ENCODE measurements around the gene AFF4.
A peak's percentile ranks its signal among the peaks of the same experiment; 100 is the strongest.

AFF4 gene

DNA sequence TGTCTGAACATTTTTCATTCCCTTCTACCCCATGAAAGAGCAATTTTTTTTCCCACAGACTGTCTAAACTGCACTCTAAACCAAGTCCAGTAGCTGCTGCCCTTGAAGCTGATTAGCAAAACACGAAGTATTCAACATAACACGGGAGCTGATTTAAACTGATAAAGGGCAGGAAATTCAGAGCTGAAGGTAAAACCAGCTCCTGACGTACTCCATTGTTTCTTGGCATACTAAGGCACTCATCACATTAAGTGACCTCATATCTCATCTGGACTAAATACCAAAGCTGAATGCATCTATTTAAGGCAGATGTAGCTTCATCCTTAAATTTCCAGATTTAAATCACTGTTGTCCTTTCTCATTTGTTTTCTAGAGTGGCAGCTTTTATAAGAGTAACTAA is 109.1 kb downstream of the AFF4 start:
- DNase-seq, result no peak

DNA sequence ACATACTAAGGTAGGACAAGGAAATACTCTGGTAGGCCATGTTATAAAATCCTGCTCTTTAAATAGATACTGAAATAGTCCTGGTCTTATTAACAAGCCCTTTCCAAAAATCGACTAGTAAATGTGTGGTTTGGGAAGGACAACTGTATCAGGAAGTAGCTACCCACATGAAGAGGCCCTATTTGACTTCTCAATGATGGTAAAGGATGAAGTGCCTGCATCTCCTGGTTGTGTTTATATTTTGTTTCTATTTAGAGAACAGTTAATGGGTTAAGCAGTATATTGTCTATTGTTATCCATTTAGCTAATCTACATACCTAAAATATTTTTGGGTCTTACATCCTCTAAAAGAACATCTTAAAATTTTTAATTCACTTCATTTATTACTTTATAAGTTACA is 109.6 kb downstream of the AFF4 start:
- DNase-seq, result no peak

GRCh38 chr5:132853323-132853722 is 110.1 kb downstream of the AFF4 start:
- DNase-seq, result no peak

GRCh38 chr5:132850066-132850465 is 113.4 kb downstream of the AFF4 start:
- DNase-seq, result no peak

DNA sequence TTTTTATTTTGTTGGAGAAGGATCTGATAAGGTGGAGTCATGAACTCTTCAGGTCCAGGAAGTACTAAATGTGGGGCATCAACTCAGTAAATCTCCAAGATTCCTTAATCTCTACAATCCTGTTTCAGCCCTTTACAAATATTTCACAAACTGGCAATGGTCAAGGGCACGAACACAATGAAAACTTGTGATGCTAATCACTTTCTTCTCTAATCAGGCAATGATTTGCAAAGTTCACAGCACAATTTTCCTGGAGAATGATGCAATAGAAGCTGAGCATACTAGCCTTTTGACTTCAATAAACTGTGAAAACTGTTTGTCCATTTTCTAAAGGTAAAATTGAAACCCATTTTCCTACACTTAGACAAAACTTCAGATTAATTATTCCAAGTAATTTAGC is 114.1 kb downstream of the AFF4 start:
- DNase-seq, result no peak

GRCh38 chr5:132848270-132848669 is 115.2 kb downstream of the AFF4 start:
- DNase-seq, result no peak

DNA sequence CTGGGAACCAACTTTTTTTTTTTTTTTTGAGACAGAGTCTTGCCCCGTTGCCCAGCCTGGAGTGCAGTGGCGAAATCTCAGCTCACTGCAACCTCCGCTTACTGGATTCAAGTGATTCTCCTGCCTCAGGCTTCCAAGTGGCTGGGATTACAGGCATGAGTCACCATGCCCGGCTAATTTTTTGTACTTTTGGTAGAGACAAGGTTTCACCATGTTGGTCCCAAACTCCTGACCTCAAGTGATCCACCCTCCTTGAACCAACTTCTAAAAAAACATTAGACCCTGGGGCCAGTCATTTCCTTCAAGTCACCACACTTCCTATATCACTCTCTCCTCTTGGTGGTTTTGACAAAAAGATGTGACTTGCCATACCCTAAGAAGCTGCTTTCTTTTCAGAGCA is 122.1 kb downstream of the AFF4 start:
- no peak for DNase-seq

DNA sequence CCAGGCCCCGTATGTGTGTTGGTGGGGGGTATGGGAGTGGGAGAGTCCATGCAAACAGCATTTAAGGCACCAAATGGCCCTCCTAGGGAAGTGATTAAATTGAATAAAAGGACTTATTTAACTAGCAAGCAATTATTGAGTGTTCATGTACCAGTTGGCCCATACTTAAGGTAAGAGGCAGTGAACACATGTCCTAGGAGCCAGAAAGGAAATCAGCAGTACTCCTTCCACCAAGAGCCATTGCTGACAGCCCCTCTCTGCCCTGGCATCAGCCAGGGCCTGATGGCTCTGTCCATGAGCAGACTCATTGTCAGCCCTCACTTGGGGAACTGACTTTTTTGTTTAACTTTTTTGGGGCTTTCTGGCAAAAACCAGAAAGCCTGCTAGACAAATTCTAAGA is 122.5 kb downstream of the AFF4 start:
- DNase-seq, result no peak

DNA sequence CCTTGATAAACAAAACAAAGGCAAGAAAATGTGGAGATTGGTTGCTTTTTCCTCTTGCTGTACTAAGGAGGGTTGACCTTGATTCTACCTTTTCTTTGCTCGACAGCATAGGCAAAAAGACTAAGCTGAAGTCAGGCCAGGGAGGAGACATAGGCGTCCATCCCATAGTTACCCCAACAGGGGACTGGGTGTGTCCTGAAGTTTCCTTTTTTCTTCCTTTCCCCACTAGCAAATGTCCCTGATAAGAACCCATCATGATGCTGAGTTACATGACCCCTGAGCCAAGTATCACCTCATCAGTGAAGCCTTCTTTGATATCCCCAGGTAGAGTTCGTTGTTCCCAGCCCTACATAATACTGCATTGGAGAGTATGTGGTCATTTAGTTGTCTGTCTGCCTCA is 123.1 kb downstream of the AFF4 start:
- no peak for DNase-seq

GRCh38 chr5:132839426-132840301 is 123.8 kb downstream of the AFF4 start:
- DNase-seq, result no peak

GRCh38 chr5:132838516-132839282 is 124.7 kb downstream of the AFF4 start:
- no peak for DNase-seq

GRCh38 chr5:132837868-132838267 is 125.6 kb downstream of the AFF4 start:
- DNase-seq, result no peak

- no peak for DNase-seq
Measured at GRCh38 chr5:132836852-132837251, 126.6 kb downstream of the AFF4 start.

GRCh38 chr5:132834057-132834456 is 129.4 kb downstream of the AFF4 start:
- no peak for DNase-seq

- no peak for DNase-seq
Measured at GRCh38 chr5:132832612-132833011, 130.8 kb downstream of the AFF4 start.

- DNase-seq, result no peak
Measured at GRCh38 chr5:132831095-132831860, 132.2 kb downstream of the AFF4 start.

GRCh38 chr5:132830436-132831094 is 132.9 kb downstream of the AFF4 start, which contains the start of gene SHROOM1:
TSS of gene SHROOM1 (minus strand) at chr5:132830647. CDS start at chr5:132826140, 4,507 bp downstream.
- peak; percentile 20 for DNase-seq

GRCh38 chr5:132829742-132830435 is 133.5 kb downstream of the AFF4 start:
- DNase-seq, result peak; percentile 51

GRCh38 chr5:132828846-132829494 is 134.5 kb downstream of the AFF4 start:
- DNase-seq, result no peak

DNA sequence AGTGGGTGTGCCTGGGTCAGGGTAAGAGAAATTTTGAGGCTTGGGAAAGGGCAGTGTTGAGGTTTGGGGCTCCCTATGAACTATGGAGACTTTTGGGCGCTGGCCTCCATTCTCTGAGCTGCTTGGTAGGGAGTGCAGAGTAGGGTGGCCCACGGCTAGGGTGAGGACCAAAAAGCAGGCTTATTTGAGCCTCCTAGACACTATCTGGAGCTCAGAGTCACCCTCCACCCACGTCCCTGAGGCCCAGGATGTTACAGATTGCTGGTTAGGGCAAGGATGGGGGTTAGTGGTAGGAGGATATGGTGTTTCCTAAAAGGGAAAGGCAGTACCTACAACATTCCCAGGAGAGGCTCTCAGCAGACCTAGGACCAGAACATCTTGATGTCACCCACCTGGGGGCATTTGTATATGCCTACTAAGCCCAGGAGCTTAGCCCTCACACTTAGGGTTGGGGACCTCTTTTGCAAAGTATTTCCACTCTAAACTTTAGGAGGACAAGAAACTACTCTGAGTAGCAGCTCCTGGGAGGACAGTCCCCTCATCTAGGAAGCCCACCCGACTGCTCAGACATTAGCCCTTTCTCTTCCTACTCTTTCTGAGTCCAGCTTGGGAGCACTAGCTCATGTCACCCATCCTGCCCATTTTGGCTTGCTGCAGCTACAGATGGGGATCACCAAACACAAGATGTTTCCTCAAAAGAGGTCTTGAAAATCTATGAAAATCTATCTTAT is 135.3 kb downstream of the AFF4 start:
- no peak for DNase-seq

All from NCI-H748 treated with DMSO at 0.1 percent for 48 hours (cell line).